GM04503 (cell line): ENCODE results near the gene ARAP1.

Experiments
- DNase-seq: peaks from one replicate; pipeline ENCODE4 v3.0.0-alpha.2; 2012; ENCODE audit warnings: low read depth

Gene ARAP1

DNA sequence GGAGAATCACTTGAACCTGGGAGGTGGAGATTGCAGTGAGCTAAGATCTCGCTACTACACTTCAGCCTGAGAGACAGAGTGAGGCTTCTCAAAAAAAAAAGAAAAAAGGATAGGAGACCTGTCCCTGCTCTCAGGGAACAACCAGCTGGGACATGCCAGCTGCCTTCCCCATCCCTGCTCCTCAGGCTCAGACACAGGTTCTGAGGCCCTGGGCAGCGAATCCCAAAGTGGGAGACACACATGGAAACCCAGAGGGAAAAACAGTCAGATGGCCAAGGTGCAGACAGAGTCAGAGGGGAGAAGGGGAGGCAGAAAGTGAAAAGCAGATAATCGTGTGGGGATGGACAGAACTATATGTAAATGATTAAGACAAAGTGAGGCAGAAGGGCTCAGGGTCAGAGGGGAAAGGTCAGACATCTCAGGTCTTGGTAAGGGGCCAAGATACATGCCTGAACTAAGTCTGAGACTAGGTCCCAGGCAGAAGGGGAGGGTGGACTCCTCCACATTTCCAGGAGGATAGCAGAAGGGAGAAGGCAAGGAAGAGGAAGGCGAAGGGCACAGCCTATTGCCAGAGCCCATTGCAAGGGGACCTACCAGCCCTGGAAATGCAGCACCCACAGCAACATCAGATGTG is 27.4 kb upstream of the ARAP1 start:
- no peak for DNase-seq

DNA sequence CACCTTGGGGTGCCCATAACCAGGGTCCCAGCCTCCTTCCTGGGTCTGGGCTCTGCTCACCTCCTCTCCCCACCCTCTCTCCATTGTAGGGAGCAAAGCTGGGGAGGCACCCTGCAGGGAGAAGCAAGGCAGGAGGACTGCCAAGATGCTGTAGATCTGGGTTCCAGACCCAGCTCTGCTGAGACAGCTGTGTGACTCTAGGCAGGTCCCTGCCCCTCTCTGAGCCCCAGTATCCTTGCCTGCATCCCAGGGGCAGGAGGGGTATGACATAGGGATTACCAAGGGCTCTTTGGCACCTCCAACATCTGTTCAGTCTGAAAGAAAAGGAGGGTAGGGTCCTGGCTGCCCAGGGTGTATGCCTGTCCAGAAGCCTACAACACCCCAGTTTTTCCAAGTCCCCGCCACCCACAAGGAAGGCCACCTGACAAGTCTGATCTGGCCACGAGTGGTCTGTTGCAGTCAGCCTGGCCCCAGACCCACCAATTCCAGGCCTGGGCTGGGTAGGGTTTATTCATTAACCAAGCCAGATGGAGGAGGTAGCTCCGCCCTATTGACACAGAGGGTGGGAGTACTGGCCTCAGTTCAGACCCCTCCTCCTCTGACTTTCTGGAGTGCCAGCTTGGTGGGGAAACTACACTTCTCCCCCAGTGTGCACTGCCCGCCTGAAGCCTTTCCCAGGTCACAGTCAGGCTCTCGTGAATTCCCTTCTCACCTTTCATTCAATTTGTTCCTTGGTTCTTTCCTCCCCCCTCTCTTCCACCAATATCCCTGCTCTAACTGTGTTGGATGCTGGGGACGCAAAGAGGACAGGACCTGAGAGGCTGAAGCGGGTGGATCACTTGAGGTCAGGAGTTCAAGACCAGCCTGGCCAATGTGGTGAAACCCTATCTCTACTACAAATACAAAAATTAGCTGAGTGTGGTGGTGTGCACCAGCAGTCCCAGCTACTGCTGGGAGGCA is 26.6 kb upstream of the ARAP1 start:
- DNase-seq = no peak

GRCh38 chr11:72777755-72778278 is 25.6 kb upstream of the ARAP1 start:
- no peak for DNase-seq

- DNase-seq = no peak
Measured at GRCh38 chr11:72776844-72777754, 24.9 kb upstream of the ARAP1 start.

- DNase-seq = no peak
Measured at GRCh38 chr11:72776117-72776843, 24.1 kb upstream of the ARAP1 start.

GRCh38 chr11:72775288-72776110 is 23.3 kb upstream of the ARAP1 start:
- no peak for DNase-seq

DNA sequence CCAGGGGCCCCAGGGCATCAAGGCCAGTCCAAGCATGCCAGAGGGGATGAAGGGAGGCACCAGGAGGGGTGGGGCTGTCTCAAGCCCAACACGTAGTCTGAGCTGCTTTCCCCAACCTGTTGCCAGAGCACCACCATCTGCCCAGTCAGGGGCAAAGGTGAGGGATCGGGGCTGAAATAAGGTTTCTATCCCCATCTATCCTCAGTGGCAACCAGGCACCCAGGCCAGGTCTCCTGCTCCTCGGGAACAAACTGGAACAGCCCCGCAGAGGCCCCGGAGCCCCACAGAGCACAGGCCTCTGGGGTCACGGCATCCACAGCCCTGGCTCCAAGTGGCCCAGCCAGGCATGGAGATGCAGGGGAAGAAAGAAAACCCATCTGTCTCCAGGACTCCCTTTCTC is 22.3 kb upstream of the ARAP1 start:
- no peak for DNase-seq

DNA sequence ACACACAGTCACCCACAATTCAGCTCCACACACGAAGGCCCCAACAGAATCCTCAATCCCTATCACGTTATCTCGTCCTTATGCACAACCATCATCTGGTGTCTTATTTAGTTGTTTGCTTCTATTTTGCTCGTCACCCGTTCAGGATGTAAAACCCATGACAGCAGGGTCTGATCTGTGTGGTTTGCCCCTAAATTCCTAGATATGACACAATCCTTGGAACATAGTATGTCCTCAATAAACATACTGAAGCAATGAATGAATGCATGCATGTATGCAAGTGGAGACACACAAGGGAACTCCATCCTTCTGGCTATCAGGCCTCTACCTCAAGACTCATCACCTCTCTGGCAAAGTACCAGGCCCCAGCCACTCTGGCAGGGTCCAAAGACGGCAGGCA is 21.5 kb upstream of the ARAP1 start:
- no peak for DNase-seq

DNA sequence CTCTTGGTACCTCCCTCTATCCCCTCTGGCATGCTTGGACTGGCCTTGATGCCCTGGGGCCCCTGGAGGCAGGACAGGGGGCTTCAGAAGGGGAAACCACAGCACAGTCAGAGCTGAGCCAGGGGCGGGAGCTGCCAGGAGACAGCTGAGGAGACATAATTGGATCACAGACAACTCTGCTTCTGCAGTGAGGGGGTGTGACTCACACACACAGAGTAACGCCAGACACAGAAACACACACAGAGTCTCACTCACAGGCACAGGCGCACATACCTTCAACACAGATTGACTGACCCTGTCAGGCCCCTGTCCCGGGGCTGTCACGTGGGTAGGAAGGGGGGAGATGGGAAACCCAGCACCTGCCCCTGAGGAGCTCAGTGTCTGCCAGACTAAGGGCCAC is 21.1 kb upstream of the ARAP1 start:
- peak; percentile 58 for DNase-seq

GRCh38 chr11:72772059-72772458 is 19.9 kb upstream of the ARAP1 start:
- no peak for DNase-seq

DNA sequence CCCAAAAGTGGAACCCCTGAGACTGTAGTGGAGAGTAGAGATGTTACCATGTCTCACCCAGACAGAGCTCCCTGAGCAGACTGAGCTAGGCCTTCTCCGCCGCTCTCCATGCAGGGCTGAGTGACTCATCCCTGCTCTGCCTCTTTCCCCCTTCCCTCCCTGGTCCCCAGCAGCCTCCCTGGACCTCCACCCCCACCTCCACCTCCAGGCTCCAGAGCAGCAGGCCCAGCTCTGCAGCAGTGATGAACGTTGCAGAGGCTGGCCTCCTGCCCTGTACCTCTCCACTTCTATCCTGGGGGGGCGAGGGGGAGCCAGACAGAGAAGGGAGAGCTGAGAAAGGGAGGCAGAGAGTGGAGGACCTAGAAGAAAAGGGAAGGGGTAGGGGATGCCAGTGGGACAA is 19.3 kb upstream of the ARAP1 start:
- DNase-seq = no peak

GRCh38 chr11:72770799-72771198 is 18.6 kb upstream of the ARAP1 start:
- no peak for DNase-seq

- DNase-seq = no peak
Measured at GRCh38 chr11:72769680-72770079, 17.5 kb upstream of the ARAP1 start.

DNA sequence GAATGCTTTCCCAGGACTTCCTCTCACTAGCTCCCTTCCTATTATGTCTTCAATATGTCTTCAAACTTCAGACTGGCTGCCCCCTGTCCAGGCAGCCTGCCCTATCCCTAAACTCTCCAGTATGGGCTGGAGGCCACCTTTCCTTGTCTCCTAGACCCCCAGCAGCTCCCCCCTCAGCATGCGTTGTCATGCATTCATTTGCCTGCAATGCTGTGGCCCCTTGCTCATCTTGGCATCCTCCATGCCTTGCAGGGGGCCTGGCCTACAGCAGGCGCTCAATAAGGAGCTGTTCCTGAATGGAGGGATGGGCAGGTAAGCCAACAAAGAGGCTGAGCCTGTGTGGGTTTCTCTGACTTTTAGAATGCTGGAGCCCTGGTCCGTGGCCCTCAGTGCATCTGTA is 16.4 kb upstream of the ARAP1 start:
- no peak for DNase-seq

- DNase-seq = no peak
Measured at GRCh38 chr11:72767203-72768062, 15.2 kb upstream of the ARAP1 start.

DNA sequence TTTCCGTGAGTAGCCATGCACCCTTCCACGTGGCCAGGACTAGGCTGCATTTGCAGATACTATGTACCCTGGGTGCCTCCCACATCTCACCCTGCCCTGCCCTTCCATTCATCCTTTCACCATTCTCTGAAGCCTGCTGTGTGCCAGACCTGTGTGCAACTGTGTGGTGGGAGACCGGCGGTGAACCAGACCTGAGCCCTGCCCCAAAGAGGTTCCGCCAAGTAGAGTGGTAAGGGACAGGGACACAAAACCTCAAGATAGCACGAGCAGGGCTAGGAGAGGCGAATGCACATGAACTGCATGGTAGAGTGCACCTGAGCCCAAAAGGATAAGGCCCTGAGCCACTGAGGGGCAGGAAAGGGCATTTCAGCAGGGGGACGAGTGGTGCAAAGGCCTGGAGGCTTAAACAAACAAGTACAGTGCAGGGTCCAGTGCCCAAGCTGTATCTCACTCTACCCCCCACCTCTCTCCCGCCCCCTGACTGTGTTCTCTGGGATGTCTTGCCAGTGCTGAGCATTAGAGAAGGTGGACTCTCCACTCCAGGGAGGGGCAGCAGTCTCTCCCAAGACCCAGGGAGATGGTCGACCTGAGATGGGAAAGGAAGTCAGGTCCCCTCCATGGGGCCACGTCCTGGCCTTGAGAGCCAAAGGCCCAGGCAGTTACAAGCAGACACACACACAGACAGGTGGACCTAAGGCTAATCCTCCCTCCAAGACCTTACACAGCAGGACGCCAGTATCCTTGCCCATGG is 14.1 kb upstream of the ARAP1 start:
- DNase-seq = no peak

- no peak for DNase-seq
Measured at GRCh38 chr11:72764503-72764902, 12.3 kb upstream of the ARAP1 start.

DNA sequence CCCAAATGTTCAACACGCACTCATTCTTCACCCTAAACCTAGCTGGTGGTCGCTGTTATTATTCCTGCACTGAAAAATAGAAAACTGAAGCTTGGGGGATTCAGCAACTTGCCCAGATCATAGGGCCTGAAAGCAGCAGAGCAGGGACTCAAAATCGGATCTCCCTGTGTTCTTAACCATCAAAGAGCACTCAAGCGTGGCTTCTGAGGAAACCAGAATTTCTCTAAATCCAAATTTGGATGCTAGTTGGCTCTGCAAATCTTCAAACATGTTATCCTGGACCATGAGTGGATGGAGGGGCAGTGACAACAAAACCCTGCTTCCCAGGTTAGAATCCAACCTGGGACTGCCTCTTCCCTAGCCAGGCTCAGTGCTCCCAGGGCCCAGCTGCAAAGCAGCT is 11.6 kb upstream of the ARAP1 start:
- no peak for DNase-seq
